Panc1 (cell line): ENCODE data around the gene CROCC. TPM values are rescaled to one million over a fixed set of nuclear protein-coding genes. Genes with fewer than 3 reads are reported as not detected.

ENCODE experiments used
- ATAC-seq: fragments of 200-7000 bp; cut with Tn5 transposase; 2 replicates; pipeline ENCODE4 v1.9.1; 2020; ENCODE audit warnings: mild to moderate bottlenecking, moderate library complexity
- BruUV-seq: library from RNA; stranded (reverse); fragments of 400-500 nt; replicated peaks from 2 replicates; lab custom pipeline; 2021; lab: Mats Ljungman, UMichigan
- CTCF ChIA-PET: fragments of 300-600 bp; sonication (Branson Sonifier 250); formaldehyde crosslinking; loops from one replicate; lab custom pipeline; 2022; ENCODE audit warnings: antibody characterized with exemption; lab: Charles Lee
- POLR2A ChIA-PET: fragments of 300-600 bp; sonication (Branson Sonifier 250); formaldehyde crosslinking; loops from one replicate; lab custom pipeline; 2022; ENCODE audit warnings: antibody characterized with exemption; lab: Charles Lee
- DNase-seq: peaks from one replicate; pipeline ENCODE4 v3.0.0-alpha.2; 2010; ENCODE audit warnings: low read depth, low spot score
- H3K27ac ChIP-seq: 2 replicates; pipeline ENCODE4 v1.5.1; 2011; ENCODE audit warnings: mild to moderate bottlenecking, low read length, inconsistent platforms
- H3K27me3 ChIP-seq: fragments of 200-500 bp; sonication (Bioruptor generic); 2 replicates; pipeline ENCODE4 v1.6.0; 2014; ENCODE audit warnings: low read length, inconsistent platforms; ENCODE audit not compliant: control insufficient read depth, insufficient read depth
- H3K36me3 ChIP-seq: fragments of 200-500 bp; sonication (Bioruptor generic); 2 replicates; pipeline ENCODE4 v1.5.1; 2014; ENCODE audit warnings: inconsistent platforms, mild to moderate bottlenecking, low read length, moderate library complexity; ENCODE audit not compliant: control insufficient read depth, insufficient read depth
- H3K4me1 ChIP-seq: 2 replicates; pipeline ENCODE4 v1.5.1; 2011; ENCODE audit warnings: inconsistent platforms, mild to moderate bottlenecking, low read length, moderate library complexity; ENCODE audit not compliant: control insufficient read depth, insufficient read depth
- H3K4me3 ChIP-seq, 2 experiments: 2 replicates each; pipeline ENCODE4 v1.5.1; 2011 to 2012; ENCODE audit warnings: low read depth in 2 of 2, low read length in 2 of 2, mild to moderate bottlenecking in 2 of 2, inconsistent platforms in 1 of 2, moderate library complexity in 1 of 2
- H3K9me3 ChIP-seq: fragments of 200-500 bp; sonication (Bioruptor generic); 2 replicates; pipeline ENCODE4 v1.5.1; 2014; ENCODE audit warnings: low read depth, mild to moderate bottlenecking, inconsistent platforms, low read length, moderate library complexity; ENCODE audit not compliant: control insufficient read depth, insufficient read depth
- POLR2AphosphoS5 ChIP-seq: IDR thresholded peaks from 2 replicates; pipeline ENCODE4 v1.6.1; 2012; ENCODE audit warnings: mild to moderate bottlenecking, low read depth, low read length, moderate library complexity
- REST ChIP-seq, 2 experiments: IDR thresholded peaks; 2 replicates each; pipeline ENCODE4 v1.6.1; 2011 to 2012; ENCODE audit warnings: low read depth in 2 of 2, control low read depth in 1 of 2, low read length in 1 of 2, mild to moderate bottlenecking in 1 of 2, moderate library complexity in 1 of 2; ENCODE audit not compliant: insufficient read depth in 1 of 2
- SIN3A ChIP-seq: IDR thresholded peaks from 2 replicates; pipeline ENCODE4 v1.6.1; 2012; ENCODE audit warnings: low read depth, mild to moderate bottlenecking, low read length, moderate library complexity, borderline replicate concordance; ENCODE audit not compliant: insufficient read depth
- TCF7L2 ChIP-seq: IDR thresholded peaks from 2 replicates; pipeline ENCODE4 v1.6.1; 2011; ENCODE audit warnings: mild to moderate bottlenecking, low read depth, low read length, inconsistent platforms
- in situ Hi-C: cut with HindIII; loops from 2 replicates; pipeline ENCODE4 v1.10.0; 2016; ENCODE audit warnings: low sequenced_read_pairs, low pct_unique_long_range_greater_than_20kb
- intact Hi-C: fragments of 100-400 bp; cut with micrococcal nuclease; formaldehyde crosslinking; loops from one replicate; pipeline ENCODE4 v1.10.0; 2022; ENCODE audit not compliant: unreplicated experiment
- total RNA-seq: library from RNA; stranded (reverse); gene quantifications from one replicate; pipeline ENCODE4 v1.2.1, GENCODE V29; 2021; ENCODE audit not compliant: unreplicated experiment
- TF ChIP-seq, protein P1 (sequence below): fragments of 450-650 bp; IDR thresholded peaks from 2 replicates; pipeline ENCODE4 v1.5.1; 2017; ENCODE audit warnings: mild to moderate bottlenecking

The CROCC gene
- total RNA-seq, 1 experiment from 2014 or later, result 13.6 TPM

- ATAC-seq, result no peak
- TF ChIP-seq TCF7L2 (no peak), POLR2AphosphoS5 (no peak), SIN3A (no peak), REST (IDR thresholded peaks at IDR 0.05; ENCODE audit: insufficient read depth in 1 of 2, low read depth in 2 of 2, low read length in 1 of 2) (no peak)
- TF ChIP-seq, protein P1, sequence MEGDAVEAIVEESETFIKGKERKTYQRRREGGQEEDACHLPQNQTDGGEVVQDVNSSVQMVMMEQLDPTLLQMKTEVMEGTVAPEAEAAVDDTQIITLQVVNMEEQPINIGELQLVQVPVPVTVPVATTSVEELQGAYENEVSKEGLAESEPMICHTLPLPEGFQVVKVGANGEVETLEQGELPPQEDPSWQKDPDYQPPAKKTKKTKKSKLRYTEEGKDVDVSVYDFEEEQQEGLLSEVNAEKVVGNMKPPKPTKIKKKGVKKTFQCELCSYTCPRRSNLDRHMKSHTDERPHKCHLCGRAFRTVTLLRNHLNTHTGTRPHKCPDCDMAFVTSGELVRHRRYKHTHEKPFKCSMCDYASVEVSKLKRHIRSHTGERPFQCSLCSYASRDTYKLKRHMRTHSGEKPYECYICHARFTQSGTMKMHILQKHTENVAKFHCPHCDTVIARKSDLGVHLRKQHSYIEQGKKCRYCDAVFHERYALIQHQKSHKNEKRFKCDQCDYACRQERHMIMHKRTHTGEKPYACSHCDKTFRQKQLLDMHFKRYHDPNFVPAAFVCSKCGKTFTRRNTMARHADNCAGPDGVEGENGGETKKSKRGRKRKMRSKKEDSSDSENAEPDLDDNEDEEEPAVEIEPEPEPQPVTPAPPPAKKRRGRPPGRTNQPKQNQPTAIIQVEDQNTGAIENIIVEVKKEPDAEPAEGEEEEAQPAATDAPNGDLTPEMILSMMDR, result no peak
- intact Hi-C loops (no loop called here), in situ Hi-C loops (no loop called here)
- CTCF ChIA-PET, result interaction anchor here (0.5 to 0.6 kb wide), 2 partner anchors 10 to 18 kb away, joined by 4 to 5 read pairs; partner anchors contain the start of gene MFAP2
- POLR2A ChIA-PET, result no interaction called here
- BruUV-seq, result no TSS peak
- Histone ChIP-seq H3K36me3 (no peaks in the 10 kb centered on the region), H3K27me3 (no peaks in the 10 kb centered on the region), H3K9me3 (no peaks in the 10 kb centered on the region), H3K4me1 (no peaks in the 10 kb centered on the region; the same call in 1 of the 2 replicates), H3K4me3 (no peak overlapping the region), H3K27ac (no peak overlapping the region)
- no peak for DNase-seq
Measured at GRCh38 chr1:16989676-16990391, 68.1 kb downstream of the CROCC start.

- DNase-seq, result no peak
- in situ Hi-C loops (no loop called here), intact Hi-C loops (no loop called here)
- Histone ChIP-seq H3K36me3 (no peaks in the 10 kb centered on the region), H3K4me1 (no peaks in the 10 kb centered on the region), H3K4me3 (no peak overlapping the region), H3K27me3 (no peaks in the 10 kb centered on the region), H3K9me3 (no peaks in the 10 kb centered on the region), H3K27ac (no peak overlapping the region)
- TF ChIP-seq REST (IDR thresholded peaks at IDR 0.05; ENCODE audit: insufficient read depth in 1 of 2, low read depth in 2 of 2, low read length in 1 of 2) (no peak), POLR2AphosphoS5 (no peak), TCF7L2 (no peak)
- TF ChIP-seq, protein P1, result no peak
- BruUV-seq, result no TSS peak
- ChIA-PET CTCF (no interaction called here), POLR2A (no interaction called here)
- no peak for ATAC-seq
Measured at GRCh38 chr1:16991571-16991970, 69.8 kb downstream of the CROCC start.
